Muscle layer of colon (tissue), 2 donors: ENCODE measurements around the gene C9orf78.

ENCODE experiments used
- H3K27ac ChIP-seq: one replicate; pipeline ENCODE4 v1.7.0; 2013; ENCODE audit warnings: low read depth, mild to moderate bottlenecking, low read length, moderate library complexity
- H3K27me3 ChIP-seq, 2 donors: one replicate each; pipeline ENCODE4 v1.7.0; 2013; ENCODE audit warnings: low read length in 2 of 2, mild to moderate bottlenecking in 2 of 2; ENCODE audit not compliant: insufficient read depth in 2 of 2, control insufficient read depth in 1 of 2
- H3K36me3 ChIP-seq: one replicate; pipeline ENCODE4 v1.7.0; 2013; ENCODE audit warnings: mild to moderate bottlenecking, low read length; ENCODE audit not compliant: insufficient read depth
- H3K4me1 ChIP-seq: one replicate; pipeline ENCODE4 v1.7.0; 2013; ENCODE audit warnings: mild to moderate bottlenecking, low read length; ENCODE audit not compliant: insufficient read depth
- H3K4me3 ChIP-seq, 2 donors: one replicate each; pipeline ENCODE4 v1.7.0; 2013; ENCODE audit warnings: low read length in 2 of 2, low read depth in 1 of 2, mild to moderate bottlenecking in 1 of 2, moderate library complexity in 1 of 2
- H3K9ac ChIP-seq: one replicate; pipeline ENCODE4 v1.7.0; 2013; ENCODE audit warnings: low read length
- H3K9me3 ChIP-seq: one replicate; pipeline ENCODE4 v1.7.0; 2013; ENCODE audit warnings: mild to moderate bottlenecking, low read length
- donor health status: abdominal sarcoma.
- donor health status: Adenocarcinoma of cecum.

The C9orf78 gene, protein sequence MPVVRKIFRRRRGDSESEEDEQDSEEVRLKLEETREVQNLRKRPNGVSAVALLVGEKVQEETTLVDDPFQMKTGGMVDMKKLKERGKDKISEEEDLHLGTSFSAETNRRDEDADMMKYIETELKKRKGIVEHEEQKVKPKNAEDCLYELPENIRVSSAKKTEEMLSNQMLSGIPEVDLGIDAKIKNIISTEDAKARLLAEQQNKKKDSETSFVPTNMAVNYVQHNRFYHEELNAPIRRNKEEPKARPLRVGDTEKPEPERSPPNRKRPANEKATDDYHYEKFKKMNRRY

DNA sequence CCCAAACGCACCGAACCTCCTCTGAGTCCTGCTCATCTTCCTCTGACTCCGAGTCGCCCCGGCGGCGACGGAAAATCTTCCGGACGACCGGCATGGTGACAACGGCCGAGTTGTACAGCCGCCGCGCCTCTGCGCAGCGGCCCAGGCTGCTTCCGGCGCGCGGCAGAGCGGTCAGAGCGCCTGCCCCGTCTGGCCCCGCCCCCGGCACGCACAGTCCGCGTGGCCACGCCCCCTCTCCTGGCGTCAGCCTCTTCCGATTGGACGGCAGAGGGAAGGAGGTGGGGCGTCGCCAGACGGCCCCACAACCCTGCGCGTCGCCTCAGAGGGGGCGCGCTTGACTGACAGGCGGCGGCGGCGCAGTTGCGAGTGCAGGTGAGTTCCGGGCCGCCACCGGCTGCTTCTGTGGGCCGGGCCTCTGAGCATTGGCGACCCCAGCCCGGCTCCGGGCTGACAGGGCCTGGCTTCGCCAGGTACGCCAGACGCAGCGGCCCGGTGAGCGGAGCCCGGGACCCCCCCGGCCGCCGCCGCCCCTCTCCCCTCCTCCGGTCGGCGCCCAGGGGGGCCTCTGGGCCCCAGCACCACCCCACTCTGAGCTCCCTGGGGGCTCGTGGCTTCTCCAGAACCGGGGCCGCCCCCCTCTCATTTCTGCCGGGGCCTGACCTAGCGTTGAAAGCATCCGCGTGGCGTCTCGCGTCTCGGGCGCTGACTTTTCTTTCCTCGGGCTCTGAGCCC, at the start of gene C9orf78, which contains the start of gene USP20:
Gene C9orf78 (minus strand): TSS at position 148 of the 732 bp plus-strand sequence. CDS start 54 bp downstream, at position 94.
Gene USP20 (plus strand): TSS at position 331 of the 732 bp plus-strand sequence. CDS start 17,098 bp downstream, outside the sequence.
- Histone ChIP-seq H3K4me3 (peak within 1 kb of the TSS; percentile 88 to 98), H3K36me3 (peaks cover 28% of the 10 kb centered on the region), H3K4me1 (peaks cover 25% of the 10 kb centered on the region), H3K27ac (peak within 1 kb of the TSS; percentile 88), H3K9me3 (no peaks in the 10 kb centered on the region), H3K27me3 (no peaks in the 10 kb centered on the region), H3K9ac (peak within 1 kb of the TSS; percentile 88)

DNA sequence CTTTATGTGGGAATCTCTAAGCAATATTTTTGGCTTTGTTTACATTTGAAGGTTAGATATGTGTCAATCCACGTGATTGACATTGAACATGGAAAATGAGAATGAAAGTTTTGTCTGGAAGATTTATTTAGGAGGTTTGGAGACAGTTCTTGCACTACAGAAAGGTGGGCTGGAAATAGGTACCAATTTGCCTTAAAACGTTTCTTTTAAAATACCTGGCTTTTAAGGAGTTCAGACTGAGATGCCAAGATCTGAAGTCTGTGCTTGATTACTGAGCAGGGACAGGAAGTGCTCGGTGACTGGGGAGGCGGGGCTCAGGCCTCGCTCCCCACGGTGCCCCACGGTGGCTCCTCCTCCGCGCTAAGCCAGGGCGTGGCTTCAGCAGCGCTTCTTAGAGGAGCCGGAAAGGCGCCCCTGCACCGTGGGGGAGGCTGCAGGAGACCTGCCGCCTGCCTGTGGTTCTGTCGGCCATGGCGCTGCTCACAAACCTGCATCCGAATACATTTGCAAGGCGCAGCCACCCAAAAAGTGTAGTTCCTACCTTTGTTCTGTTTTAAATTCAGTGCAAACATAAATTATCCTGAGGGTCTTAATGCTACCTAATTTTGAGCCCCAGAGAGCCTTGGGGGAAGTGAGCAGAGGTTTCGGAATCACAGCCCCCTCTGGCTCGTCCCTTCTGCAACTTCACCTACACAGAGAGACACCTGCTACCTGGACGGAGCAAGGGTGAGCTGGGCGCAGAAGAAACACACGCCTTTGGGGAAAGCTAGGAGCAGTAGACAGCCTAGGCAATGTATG, 49.3 kb upstream of the C9orf78 start:
- Histone ChIP-seq H3K4me3 (peak overlapping the region; percentile 1 to 46), H3K9ac (no peak overlapping the region), H3K27ac (peak overlapping the region; percentile 50), H3K4me1 (peaks cover 49% of the 10 kb centered on the region), H3K36me3 (peaks cover 29% of the 10 kb centered on the region), H3K27me3 (no peaks in the 10 kb centered on the region), H3K9me3 (no peaks in the 10 kb centered on the region)

DNA sequence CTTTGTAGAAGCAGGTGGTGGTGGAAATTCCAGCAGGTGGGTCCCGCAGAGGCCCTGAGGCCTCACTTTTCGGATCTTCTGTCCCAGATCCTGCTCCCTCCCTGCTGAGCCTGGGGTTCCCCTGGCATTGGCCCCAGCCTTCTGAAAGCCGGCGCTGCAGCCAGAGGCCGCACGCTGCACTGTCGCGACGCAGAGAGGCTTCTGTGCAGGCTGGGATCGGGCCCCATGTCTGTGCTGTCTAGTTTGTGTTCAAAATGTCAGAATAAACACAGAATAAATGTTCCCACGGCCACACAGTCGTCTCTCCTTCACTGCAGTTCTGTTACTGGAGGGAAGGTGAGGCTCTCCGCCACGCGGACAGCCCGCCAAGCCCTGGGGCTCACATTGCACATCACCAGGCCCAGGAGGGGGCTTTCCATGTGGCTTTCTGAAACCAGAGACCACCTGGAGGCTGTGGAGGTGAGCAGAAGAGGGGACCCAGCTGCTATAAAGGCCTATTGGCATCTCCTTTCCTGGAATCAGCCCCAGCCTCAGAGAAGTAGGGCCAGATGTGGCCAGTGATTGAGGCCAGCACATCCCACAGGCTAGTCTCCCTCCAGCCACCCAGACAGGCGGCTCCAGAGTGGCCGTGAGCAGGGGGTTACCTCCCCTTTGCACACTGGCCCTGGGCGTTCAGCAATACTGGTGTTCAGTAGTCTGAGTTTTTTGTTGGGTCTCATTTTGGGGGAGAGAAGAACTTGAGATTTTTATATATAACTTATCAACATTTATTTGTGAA, 46.7 kb upstream of the C9orf78 start:
- Histone ChIP-seq H3K9me3 (no peaks in the 10 kb centered on the region), H3K9ac (no peak overlapping the region), H3K27ac (peak overlapping the region; percentile 12), H3K4me3 (no peak overlapping the region), H3K27me3 (no peaks in the 10 kb centered on the region), H3K4me1 (peaks cover 42% of the 10 kb centered on the region), H3K36me3 (peaks cover 20% of the 10 kb centered on the region)

DNA sequence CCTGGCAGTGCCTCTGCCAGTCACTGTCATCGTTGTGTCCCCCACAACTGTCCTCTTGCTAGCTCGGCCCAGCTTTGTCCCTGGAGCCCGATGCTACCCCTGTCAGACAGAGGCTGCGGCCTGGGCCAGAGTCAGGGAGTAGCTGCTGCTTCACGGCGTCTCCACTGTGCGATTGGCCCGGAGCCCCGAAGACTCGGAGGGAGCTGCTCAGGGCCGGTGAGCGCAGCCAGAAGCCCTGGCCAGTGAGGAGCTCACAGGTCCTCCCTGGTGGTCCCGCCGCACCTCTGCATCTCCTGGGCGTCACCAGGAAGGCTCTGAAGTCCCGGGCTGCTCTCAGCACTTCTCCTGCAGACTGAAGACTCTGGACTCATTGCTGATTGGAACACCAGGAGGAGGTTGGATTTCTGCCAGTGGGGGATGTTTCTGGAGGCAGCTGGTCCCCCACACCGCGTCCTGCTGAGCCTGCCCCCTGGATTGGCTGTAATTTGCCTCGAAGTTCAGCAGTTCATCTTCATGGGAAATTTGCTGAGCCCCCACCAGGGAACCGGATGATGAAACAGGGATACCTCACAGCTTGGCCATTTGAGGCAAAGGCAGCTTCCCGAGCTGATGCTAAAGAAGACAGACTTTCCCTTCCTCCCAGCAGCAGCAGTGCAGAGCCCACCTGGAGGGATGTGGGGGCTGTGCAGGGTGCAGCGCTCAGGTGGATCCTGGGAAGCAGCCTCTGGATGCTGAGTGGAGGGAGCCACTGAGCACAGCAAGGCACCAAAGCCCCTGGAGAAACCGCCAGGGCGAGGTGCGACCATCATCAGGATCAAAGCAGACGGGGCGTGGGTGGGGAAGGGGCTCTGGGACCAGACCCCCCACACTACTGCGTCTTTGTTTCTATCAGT, 45.8 kb upstream of the C9orf78 start:
- H3K36me3 ChIP-seq, result peaks cover 25% of the 10 kb centered on the region
- peak overlapping the region; percentile 12 for H3K27ac ChIP-seq
- no peak overlapping the region for H3K9ac ChIP-seq
- H3K9me3 ChIP-seq, result no peaks in the 10 kb centered on the region
- no peaks in the 10 kb centered on the region for H3K27me3 ChIP-seq
- no peak overlapping the region for H3K4me3 ChIP-seq
- H3K4me1 ChIP-seq, result peaks cover 34% of the 10 kb centered on the region

DNA sequence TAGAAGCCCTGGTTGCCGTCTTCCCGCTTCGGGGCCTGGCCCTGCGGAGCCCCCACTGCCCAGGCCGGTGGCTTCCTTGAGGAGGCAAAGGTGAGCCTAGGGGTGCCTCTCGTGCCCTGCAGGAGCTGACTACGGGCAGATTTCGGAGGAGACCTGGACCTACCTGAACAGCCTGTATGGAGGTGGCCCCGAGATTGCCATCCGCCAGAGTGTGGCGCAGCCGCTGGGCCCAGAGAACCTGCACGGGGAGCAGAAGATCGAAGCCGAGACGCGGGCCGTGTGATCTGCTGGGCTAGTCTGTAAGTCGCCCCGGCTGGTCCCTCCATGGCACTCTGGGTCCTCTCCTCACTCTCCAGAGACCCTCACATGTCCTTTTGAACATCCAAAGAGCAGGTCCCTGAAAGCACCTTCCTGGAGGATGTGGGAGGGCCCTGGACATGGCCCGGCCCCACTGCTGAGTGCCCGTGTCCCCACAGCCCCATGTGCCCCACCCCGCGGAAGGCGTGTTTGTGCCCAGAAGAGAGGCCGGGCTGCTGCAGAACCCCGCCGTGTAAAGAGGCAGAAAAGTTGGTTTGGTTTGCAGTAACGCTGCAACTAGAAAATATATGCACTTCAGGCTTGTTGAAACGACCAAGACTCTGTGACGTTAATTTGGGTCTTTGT, 45.0 kb upstream of the C9orf78 start:
- Histone ChIP-seq H3K9me3 (no peaks in the 10 kb centered on the region), H3K36me3 (peaks cover 33% of the 10 kb centered on the region), H3K27me3 (no peaks in the 10 kb centered on the region), H3K9ac (no peak overlapping the region), H3K4me3 (no peak overlapping the region), H3K27ac (no peak overlapping the region), H3K4me1 (peaks cover 29% of the 10 kb centered on the region)

DNA sequence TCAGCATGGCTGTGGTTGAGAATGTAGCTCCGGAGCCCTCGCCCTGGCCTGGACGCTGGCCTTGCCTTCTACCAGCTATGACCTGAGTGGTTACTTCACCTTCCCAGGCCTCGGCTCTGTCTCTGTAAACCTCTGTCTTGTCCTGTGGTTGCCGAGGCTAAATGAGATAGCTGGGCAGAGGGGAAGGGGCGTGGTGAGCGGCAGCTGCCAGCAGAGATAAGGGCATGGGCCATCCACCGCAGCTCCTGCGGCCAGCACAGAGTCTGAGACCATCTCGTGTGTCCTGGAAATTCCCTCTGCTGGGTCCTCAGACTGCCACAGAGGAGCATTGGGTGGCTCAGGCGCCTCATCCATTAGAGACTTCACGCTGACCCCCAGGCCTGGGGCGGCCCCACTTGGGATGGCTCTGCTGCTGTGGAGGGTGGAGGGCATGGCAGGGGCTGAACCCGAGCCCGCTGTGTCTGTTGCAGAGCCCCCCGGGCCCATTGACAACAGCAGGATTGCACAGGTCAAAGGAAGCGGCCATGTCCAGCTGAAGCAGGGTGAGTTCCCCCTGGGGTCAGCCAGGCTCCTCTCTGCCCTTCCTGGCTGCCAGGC, 44.1 kb upstream of the C9orf78 start:
- peaks cover 20% of the 10 kb centered on the region for H3K4me1 ChIP-seq
- no peaks in the 10 kb centered on the region for H3K9me3 ChIP-seq
- no peak overlapping the region for H3K9ac ChIP-seq
- H3K27ac ChIP-seq, result no peak overlapping the region
- peaks cover 42% of the 10 kb centered on the region for H3K36me3 ChIP-seq
- no peaks in the 10 kb centered on the region for H3K27me3 ChIP-seq
- H3K4me3 ChIP-seq, result no peak overlapping the region

DNA sequence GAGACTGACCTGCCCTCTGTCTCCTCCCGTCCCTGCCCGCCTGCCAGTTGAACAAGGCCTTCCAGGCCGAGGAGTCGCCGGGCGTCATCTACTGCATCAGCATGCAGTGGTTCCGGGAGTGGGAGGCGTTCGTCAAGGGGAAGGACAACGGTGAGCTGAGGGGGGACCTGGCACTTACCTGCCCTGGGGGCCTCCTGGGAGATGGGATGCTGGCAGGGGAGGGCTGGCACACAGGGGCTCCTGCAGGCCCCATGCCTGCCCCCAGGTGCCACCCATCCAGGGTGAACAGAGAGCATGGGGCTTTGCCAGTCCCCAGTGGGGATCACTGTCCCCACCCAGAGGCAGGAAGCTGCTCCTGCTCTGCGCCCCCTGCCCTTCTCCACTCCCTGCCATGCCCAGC, 43.2 kb upstream of the C9orf78 start:
- Histone ChIP-seq H3K9ac (no peak overlapping the region), H3K4me1 (peaks cover 14% of the 10 kb centered on the region), H3K36me3 (peaks cover 51% of the 10 kb centered on the region), H3K27me3 (no peaks in the 10 kb centered on the region), H3K4me3 (no peak overlapping the region), H3K27ac (no peak overlapping the region), H3K9me3 (no peaks in the 10 kb centered on the region)

DNA sequence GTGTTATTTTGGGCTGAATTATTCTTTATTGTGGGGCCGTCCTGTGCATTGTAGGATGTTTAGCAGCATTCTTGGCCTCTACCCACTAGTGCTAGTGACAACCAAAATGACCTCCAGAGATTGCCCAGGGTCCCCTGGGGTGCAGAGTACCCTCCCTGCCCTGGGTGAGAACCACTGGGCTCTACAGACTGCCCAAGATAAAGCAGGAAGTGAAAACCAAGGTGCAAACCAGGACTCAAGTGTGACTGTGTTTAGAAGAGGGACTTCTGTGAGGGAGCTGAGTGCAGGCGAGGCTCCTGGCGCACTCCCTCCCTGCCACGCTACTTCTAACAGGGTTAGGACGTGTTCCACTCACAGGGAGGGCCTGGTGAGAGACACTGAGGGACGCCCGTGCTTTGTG, 41.7 kb upstream of the C9orf78 start:
- H3K27me3 ChIP-seq, result no peaks in the 10 kb centered on the region
- H3K9ac ChIP-seq, result no peak overlapping the region
- H3K9me3 ChIP-seq, result no peaks in the 10 kb centered on the region
- H3K27ac ChIP-seq, result no peak overlapping the region
- peaks cover 52% of the 10 kb centered on the region for H3K36me3 ChIP-seq
- peaks cover 14% of the 10 kb centered on the region for H3K4me1 ChIP-seq
- no peak overlapping the region for H3K4me3 ChIP-seq

DNA sequence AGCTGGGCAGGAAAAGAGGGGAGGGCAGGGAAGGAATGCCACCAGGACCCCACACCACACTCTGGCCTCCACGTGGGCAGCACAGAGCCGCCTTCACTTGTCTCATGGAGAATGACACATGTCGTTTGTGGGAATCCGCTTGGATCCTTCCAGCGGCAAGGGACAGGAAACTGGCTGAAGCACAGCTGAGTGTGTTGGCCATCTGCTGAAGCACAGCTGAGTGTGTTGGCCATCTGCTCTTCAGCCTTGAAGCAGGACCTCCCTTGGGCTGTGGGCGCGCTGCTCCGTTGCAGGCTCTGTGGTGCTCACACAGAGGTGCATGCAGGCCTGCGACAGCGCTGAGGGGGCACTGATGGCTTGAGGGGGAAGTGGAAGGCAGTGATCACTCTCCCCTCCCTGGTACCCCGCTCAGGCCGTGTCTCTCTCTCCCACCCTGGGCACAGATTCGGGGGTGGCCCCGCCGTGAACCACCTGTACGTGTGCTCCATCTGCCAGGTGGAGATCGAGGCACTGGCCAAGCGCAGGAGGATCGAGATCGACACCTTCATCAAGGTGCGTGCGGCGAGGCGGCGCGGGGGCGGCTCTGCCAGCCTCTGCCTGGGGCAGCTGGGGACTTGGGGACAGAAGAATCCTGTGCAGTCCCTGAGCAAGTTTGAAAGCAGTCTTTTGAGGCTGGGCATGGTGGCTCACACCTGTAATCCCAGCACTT, 40.8 kb upstream of the C9orf78 start:
- Histone ChIP-seq H3K4me1 (peaks cover 9% of the 10 kb centered on the region), H3K27me3 (no peaks in the 10 kb centered on the region), H3K9ac (no peak overlapping the region), H3K4me3 (no peak overlapping the region), H3K9me3 (no peaks in the 10 kb centered on the region), H3K27ac (no peak overlapping the region), H3K36me3 (peaks cover 43% of the 10 kb centered on the region)
